GM18502 (cell line): Measurements from ENCODE around the gene NBPF15.
"Not testable (repeated sequence)": the region's sequence is repeated elsewhere in the genome, so short reads cannot be mapped to it uniquely, and the experiment has no call there.

Experiments used
- ATAC-seq: cut with Tn5 transposase; IDR thresholded peaks from one replicate; pipeline ENCODE4 v1.9.1; 2021; ENCODE audit warnings: mild to moderate bottlenecking; ENCODE audit not compliant: unreplicated experiment, poor library complexity

Gene NBPF15

DNA sequence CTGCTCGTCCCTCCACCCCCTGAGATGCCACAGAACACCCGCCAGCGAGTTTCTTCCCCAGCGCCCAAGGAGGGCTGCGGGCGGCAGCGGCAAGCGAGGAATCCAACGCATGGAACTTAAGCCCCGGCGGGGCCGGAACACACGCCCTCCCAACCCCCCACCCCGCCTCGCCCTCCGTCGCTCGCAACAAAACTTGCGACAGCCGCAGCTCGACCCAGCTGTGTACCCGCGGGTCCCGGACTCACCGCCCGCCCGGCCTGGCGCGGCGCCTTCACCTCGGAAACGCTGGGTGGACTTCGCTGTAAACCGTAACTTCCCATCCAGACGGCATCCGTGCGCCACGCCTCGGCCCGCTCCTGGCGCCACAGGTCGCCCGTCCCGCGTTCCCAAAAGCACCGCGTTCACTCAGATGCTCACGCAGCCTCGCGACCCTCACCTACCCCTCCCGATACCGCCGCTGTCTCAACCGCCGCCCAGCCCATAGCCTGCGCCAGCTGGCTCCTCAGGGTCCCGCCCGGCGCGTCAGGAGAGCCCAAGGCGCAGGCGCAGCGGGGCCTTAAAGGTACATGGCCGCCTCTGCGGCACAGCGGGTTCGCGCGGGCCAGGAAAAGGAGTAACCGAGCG, at the start of gene NBPF15:
TSS of gene NBPF15 (minus strand) at position 534 of the 624 bp plus-strand sequence. CDS start 21,666 bp downstream, outside the sequence.
- peak; percentile 98 for ATAC-seq

GRCh38 chr1:144496429-144496828, 35.0 kb upstream of the NBPF15 start:
- ATAC-seq: not testable (repeated sequence)

DNA sequence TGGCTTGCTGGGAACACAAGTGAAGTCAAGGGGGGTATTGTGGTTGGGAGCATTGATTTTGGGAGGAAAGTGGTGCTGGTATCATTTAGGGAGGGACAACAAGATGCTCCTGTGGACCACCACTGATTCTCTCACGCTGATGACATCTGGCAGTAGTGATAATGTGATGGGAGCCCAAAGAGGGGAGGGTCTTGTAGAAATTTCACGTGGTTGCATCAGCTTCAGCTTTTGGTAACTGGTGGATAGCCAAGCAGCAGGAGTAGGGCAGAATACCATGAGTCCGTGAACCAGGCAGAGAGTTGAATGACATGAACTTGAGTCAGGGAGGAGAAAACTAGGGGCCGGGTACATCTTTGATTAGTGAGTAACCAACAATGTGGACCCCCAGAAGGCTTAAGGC, 32.7 kb upstream of the NBPF15 start:
- not testable (repeated sequence) for ATAC-seq

GRCh38 chr1:144490394-144490793, 28.9 kb upstream of the NBPF15 start:
- ATAC-seq: not testable (repeated sequence)

DNA sequence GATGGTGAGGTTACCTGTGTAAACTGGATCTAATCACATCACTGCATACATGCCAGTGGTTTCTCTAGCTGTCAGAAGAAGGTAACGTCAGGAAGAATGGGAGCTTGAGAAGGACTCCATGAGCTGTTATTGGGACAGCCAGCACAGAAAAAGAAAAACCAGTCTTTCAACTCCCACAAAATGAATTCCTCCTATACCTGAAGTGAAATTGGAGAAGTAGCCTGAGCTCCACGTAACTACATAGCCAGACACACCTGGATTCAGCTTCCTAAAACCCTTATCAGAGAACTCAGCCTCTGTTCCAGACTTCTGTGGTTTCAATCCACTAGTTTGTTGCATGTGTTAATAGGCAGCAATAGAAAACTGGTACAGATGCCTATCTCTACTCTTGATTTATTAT, 25.5 kb upstream of the NBPF15 start:
- not testable (repeated sequence) for ATAC-seq

GRCh38 chr1:144485048-144485993, 23.9 kb upstream of the NBPF15 start:
- ATAC-seq: not testable (repeated sequence)

DNA sequence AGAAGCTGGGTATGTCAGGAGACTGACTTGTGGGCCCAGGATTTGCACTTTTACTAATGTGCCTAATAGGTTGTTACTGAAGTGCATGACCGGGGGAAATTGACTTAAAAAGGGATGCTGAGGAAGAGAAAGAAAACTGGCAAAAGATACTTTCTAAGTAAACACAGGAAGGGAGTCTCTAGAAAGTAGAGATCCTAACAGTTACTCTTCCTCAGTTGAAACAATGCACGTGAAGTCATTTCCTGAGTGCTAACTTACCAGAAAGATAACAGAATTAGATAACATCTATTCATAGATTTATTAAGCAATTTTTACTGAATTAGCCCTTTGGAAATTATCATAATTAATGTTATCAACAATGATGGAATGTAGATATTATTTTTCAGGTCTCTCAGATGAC, 12.4 kb upstream of the NBPF15 start:
- not testable (repeated sequence) for ATAC-seq

- ATAC-seq: not testable (repeated sequence)
These were observed 10.0 kb upstream of the NBPF15 start for GRCh38 chr1:144471434-144471833.

DNA sequence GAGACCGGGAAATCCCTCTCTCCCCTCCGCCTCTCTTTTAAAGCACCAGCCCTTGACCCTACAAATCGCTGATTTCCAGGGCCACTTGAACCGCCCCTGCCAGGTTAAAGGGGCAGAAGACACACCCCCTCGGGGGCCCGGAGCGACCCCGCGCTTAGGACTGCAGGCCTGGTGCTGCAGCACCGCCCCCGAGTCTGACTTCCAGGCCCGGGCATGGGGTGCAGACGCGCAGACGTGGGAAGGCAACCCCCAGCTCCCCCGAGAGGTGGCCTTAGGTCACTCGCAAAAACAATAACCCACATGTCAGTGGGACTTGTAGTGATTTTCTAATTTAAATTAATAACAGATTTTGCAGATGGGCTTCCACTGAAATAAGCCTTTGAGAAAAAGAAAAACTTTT, 309 bp upstream of the NBPF15 start:
- peak; percentile 21 for ATAC-seq

- ATAC-seq: peak; percentile 46
These were observed 783 bp downstream of the NBPF15 start for GRCh38 chr1:144460686-144461085.

- ATAC-seq: not testable (repeated sequence)
These were observed 19.1 kb downstream of the NBPF15 start for GRCh38 chr1:144442402-144442801.

DNA sequence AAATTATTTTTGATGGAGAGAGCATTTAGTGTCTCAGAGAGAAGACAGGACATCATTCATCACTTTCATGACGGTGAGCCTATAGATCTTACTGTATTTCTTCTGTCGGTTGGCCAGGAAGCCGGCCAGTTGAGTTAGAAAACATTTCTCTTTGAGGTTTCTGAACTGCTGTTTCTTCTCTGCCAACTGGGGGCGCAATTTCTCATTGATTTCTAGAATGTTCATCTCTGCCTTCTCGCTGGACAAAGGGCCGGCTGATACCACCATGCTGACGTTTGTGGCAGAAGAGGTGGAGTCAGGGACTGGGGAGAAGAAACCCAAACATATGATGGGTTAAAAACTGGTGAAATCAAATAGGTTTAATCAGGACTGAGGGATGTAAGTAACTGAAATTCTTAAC, 21.7 kb downstream of the NBPF15 start:
- ATAC-seq: not testable (repeated sequence)

DNA sequence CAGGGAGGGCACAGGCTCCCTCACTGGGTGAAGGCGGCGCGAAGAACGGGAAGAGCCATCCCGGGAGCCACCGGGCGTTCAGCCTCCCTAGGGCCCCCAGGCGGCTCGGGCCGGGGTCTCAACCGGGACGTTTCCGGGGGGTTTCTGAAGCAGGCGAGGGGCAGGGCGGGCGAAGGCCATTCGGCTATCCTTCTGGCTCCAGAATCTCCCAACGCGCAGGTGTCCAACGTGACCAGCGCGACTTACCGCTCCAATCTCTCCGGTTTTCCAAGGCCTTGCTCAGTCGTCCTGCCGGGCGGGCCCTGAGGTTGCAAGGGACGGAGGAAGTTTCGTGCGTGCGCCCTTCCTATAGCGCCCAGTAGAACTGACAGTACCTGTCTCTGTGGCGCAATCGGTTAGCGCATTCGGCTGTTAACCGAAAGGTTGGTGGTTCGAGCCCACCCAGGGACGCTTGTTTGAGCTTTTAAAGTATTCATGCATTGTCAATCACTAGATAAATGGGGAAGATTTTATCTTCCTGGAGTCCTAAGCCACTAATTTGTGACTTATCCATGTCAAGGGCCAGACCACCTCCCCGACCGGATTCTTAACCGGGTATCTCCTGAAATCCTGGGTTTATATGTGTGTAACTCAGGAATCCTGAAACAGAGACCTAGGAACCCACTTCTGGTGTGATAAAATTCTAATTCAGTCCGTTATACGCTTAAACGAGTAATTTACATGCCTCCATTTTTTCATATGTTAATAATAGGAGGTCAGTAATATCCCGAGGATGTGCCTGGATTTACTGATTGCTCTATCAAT, 42.4 kb downstream of the NBPF15 start:
- ATAC-seq: not testable (repeated sequence)

DNA sequence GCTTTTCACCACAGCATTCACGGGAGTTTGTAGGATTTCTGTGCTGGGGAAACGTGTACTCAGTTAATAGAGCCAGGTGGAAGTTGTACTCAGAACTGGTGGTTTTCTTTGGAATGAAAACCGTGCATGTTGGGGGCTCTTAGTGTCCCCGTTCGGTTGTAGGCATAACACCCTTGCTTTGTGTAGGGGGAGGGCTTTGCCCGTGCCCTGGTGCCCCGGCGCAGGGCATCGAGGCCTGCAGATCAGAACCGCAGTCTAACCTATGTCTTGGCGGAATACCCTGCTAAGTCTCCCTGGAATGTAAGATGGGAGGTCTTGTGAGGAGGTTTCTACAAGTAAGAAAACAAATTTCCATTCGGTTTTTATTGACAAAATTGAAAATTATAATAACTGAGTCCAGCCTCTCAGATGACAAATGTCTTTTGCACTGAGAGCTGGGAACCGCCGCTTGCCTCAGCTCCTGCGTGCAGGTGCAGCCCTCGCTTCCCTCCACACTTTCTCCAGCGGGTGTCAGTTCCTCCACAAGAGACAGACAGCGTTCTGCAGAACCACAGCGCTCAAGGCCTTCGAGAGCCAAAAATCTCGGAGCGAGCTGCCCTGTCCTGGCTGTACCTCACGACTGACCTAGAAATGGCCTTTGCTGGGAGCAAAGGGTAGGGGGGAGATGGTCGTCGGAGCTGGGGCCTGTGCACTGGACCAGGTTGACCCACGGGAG, 47.9 kb downstream of the NBPF15 start:
- peak; percentile 17 for ATAC-seq

DNA sequence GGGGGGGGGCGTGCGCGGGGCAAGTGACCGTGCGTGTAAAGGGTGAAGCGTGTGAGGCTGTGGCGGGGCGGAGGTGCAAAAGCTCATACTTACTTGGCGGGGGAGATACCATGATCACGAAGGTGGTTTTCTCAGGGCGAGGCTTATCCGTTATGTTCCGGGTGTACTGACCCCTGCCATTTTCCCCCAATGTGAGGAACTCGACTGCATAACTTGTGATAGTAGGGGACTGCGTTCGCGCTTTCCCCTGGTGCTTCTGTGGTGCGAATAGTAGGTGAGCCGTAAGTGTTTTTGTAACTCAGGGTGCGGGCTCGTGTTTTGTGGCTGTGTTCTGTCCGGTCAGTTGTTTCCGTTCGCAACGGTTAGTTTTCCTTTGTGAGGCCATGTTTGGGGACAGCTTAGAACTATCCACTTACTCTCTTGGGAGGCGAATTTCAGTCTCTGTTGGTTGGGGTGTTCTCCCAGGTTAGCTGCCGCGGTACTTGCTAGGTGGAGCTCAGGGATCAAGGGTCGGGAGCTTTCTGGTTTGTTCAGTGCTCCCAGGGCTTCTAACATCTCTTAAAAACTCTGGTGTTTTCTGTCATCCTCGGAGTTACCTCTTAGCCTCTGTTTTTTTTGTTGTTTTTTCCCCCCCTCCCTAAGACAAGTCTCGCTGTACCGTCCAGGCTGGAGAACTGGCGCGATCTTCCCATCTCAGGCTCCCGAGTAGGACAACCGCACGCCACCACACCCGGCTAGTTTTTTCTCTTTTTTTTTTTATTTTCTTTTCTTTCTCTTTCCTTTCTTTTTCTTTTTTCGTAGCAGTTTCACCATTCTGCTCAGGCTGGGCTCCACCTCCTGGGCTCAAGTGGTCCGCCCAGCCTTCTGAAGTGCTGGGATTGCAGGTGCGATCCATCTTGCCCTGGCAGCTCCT, 48.7 kb downstream of the NBPF15 start:
- ATAC-seq: peak; percentile 89

GRCh38 chr1:144412068-144412471, 49.4 kb downstream of the NBPF15 start:
- ATAC-seq: peak; percentile 62

DNA sequence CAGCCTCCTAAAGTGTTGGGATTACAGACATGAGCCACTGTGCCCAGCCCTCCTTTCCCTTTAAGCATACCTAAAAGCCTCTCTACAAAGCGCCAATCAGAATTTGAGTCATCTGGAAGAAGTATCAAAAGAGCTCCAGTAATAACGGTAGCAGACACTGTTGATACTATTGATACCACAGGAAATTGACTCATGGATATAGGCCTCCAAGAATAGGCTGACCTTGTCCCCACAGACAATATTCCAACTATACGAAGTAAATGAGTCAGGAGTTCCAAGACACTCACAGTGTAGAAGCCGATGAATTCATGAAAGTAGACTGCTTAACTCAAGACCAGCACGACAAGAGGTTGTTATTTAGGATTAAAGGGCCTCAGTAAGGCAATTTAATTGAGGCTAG, 58.7 kb downstream of the NBPF15 start:
- not testable (repeated sequence) for ATAC-seq

DNA sequence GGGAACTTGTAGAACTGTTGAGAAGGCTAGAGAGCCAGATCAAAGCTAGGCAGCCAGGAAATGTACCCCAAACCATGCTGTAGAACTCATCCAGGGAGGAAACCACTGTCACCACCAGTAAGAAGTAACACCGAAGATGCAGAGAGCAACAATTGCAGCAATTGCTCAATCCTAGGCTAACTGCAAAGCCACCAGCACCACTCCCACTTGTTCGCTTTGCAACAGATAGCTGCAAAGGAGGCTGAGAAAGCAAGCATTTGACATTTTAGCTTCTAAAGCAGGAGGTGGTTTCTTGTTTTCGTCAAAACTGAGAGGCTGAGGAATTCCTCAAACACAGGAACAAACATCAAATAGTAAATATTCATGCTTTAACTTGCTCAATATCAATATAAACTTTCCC, 89.8 kb downstream of the NBPF15 start:
- not testable (repeated sequence) for ATAC-seq
